Inflammatory macrophage treated with lipopolysaccharide for 4 hours (primary cell): ENCODE measurements around the gene PPP1R37.

Experiments
- DNase-seq: peaks from one replicate; pipeline ENCODE4 v3.0.0-alpha.2; 2020

The PPP1R37 gene

DNA sequence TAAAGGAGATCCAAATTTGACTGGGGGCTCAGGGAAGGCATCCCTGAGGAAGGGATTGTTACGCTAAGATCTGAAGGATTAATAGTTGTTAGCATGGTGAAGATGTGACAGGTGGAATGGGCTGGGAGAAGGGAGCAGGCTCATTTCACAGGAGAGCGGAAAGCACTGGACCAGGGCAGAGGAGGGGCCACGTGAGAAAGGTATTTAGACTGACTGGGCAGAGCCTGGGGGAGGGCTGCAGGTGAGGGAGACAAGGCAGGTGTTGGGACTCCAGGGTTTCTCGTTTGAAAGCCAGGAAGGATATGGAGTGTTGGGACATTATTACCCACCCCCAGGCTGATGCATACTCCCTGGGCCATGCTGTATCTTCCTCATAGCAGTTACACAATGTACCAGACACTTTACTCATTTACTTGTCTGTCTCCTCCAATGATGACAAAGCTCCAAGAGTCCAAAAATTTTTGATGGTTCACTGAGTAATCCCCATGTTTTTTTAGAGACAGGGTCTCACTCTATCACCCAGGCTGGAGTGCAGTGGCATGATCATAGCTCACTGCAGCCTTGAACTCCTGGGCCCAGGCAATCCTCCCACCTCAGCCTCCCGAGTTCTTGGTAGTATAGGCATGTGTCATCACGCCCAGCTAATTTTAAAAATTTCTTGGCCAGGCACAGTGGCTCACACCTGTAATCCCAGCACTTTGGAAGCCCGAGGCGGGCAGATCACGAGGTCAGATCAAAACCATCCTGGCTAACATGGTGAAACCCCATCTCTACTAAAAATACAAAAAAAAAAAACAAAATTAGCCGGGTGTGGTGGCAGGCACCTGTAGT, 82.8 kb downstream of the PPP1R37 start:
- DNase-seq: peak; percentile 81

GRCh38 chr19:45177817-45178261, 84.9 kb downstream of the PPP1R37 start, which contains the start of gene TRAPPC6A:
TRAPPC6A (minus strand) TSS chr19:45178237; CDS start chr19:45178218, 19 bp downstream.
- DNase-seq: peak; percentile 95

GRCh38 chr19:45178262-45179071, 85.5 kb downstream of the PPP1R37 start, which contains the start of gene BLOC1S3:
BLOC1S3 (plus strand) TSS chr19:45178784; CDS start chr19:45179297, 513 bp downstream.
- DNase-seq: peak; percentile 100

- peak; percentile 49 for DNase-seq
Measured at GRCh38 chr19:45179072-45179891, 86.3 kb downstream of the PPP1R37 start.

GRCh38 chr19:45179892-45180370, 87.0 kb downstream of the PPP1R37 start:
- no peak for DNase-seq

DNA sequence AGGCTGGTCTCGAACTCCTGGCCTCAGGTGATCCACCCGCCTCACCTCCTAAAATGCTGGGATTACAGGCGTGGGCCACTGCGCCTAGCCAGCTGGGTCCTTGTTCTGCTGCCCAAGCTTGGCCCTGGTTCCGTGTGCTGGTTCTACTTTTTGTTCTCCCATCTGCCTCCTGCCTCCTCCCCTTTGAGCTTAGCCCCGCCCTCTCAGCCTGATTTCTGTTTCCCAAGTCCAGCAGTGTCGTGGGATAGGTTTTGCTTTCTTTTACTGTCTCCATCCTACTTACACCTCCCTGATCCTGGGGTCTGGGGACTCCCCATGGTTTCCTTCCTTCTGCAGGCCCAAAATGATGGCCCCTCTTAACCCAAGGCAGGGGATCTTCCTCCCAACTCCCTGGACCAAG, 88.0 kb downstream of the PPP1R37 start:
- peak; percentile 88 for DNase-seq

- no peak for DNase-seq
Measured at GRCh38 chr19:45182758-45183157, 89.8 kb downstream of the PPP1R37 start.

- DNase-seq: no peak
Measured at GRCh38 chr19:45184115-45184514, 91.1 kb downstream of the PPP1R37 start.

- DNase-seq: no peak
Measured at GRCh38 chr19:45186509-45187334, 93.7 kb downstream of the PPP1R37 start.

GRCh38 chr19:45187421-45188100, 94.6 kb downstream of the PPP1R37 start:
- peak; percentile 14 for DNase-seq

DNA sequence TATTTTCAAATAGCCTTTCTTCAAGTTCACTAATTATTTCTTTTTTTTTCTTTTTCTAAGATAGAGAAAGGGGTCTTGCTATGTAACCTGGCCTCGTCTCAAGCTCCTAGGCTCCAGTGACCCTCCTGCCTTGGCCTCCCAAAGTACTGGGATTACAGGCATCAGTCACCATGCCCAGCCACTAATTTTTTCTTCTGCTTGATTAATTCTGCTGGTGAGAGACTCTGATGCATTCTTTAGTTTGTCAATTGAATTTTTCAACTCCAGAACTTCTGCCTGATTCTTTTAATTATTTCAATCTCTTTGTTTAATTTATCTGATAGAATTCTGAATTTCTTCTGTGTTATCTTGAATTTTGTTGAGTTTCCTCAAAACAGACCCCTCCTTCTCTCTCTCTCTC, 97.0 kb downstream of the PPP1R37 start:
- no peak for DNase-seq

GRCh38 chr19:45191375-45191774, 98.4 kb downstream of the PPP1R37 start:
- DNase-seq: no peak

GRCh38 chr19:45195764-45196163, 102.8 kb downstream of the PPP1R37 start:
- no peak for DNase-seq
